Activated CD4-positive, alpha-beta T cell treated with anti-CD3 and anti-CD28 coated beads, Interleukin-2, amount 10 ng/mL, durations not matched to agents 7 days and 5 days (primary cell): ENCODE results near the gene NCAM2. TPM values are rescaled to one million over a fixed set of nuclear protein-coding genes. Genes with fewer than 3 reads are reported as not detected.

ENCODE experiments used
- CTCF ChIA-PET: fragments of 350-600 bp; sonication (Branson Sonifier 250); formaldehyde crosslinking; loops from one replicate; lab custom pipeline; 2021; ENCODE audit warnings: antibody characterized with exemption; lab: Charles Lee
- POLR2A ChIA-PET: fragments of 350-600 bp; sonication (Branson Sonifier 250); formaldehyde crosslinking; loops from one replicate; lab custom pipeline; 2021; ENCODE audit warnings: antibody characterized with exemption; lab: Charles Lee
- DNase-seq: peaks from one replicate; pipeline ENCODE4 v3.0.0-alpha.2; 2020
- H3K27ac Mint-ChIP-seq: one replicate; pipeline ENCODE4 v1.8.0; 2021; ENCODE audit warnings: mild to moderate bottlenecking, moderate library complexity, mixed read lengths
- H3K27me3 Mint-ChIP-seq: one replicate; pipeline ENCODE4 v1.8.0; 2021; ENCODE audit warnings: mixed read lengths
- H3K36me3 Mint-ChIP-seq: one replicate; pipeline ENCODE4 v1.8.0; 2021; ENCODE audit warnings: low read depth, mixed read lengths
- H3K4me1 Mint-ChIP-seq: one replicate; pipeline ENCODE4 v1.8.0; 2021; ENCODE audit warnings: mixed read lengths
- H3K4me3 Mint-ChIP-seq: one replicate; pipeline ENCODE4 v1.8.0; 2021; ENCODE audit warnings: mild to moderate bottlenecking, moderate library complexity, mixed read lengths
- H3K9me3 Mint-ChIP-seq: one replicate; pipeline ENCODE4 v1.8.0; 2021; ENCODE audit warnings: mixed read lengths
- total RNA-seq, 2 experiments: library from RNA; stranded (reverse); gene quantifications; one replicate each; pipeline ENCODE4 v1.2.3, GENCODE V29; 2021

NCAM2 gene
- total RNA-seq, 2 experiments from 2014 or later = not detected

DNA sequence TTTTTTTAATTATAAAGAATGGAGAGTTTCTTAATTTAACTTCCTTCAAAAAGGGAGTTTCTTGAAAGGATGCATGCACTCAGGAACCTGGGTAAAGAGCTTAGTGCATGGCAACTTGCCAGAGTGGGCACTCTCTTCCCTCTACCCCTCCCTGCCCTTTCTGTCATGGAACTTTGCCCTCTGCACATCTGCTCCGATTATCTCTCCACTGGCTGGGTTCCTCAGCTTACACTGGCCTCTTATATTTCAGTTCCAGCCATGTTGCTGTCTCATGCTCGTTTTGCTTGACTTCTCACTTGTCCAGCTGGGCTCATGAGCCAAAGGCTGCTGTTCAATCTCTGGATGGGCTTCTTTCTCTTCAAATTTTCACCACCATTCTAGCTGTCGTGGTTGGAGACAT lies 87.0 kb downstream of the NCAM2 start:
- POLR2A ChIA-PET = no interaction called here

DNA sequence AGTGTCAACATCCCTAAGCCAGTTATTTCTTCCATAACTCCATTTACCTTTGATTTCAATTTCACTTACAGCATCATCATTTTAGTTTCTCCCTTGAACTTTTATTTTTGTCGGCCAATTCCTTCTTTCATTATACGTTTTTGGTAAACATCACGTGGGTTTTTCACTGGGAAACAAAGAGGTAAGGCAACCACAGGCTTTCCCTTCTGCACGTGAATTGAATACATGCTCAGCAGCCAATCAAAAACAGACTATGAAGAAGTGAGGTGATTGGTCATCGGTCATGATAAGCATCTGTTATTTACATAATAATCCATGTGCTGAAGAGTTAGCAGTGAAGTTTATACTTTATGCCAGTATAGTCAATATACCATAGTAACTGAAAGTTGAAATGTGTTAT lies 98.7 kb downstream of the NCAM2 start:
- no peaks in the 10 kb centered on the region for H3K4me1 Mint-ChIP-seq
- no peaks in the 10 kb centered on the region for H3K9me3 Mint-ChIP-seq
- ChIA-PET CTCF (no interaction called here), POLR2A (no interaction called here)
- no peaks in the 10 kb centered on the region for H3K36me3 Mint-ChIP-seq
- no peak for DNase-seq
- no peak overlapping the region for H3K27ac Mint-ChIP-seq
- no peaks in the 10 kb centered on the region for H3K27me3 Mint-ChIP-seq
- no peak overlapping the region for H3K4me3 Mint-ChIP-seq

More for the DNA sequence above, 87.0 kb downstream of the NCAM2 start:
- CTCF ChIA-PET = no interaction called here
- no peak for DNase-seq
- Mint-ChIP-seq H3K27me3 (no peaks in the 10 kb centered on the region), H3K4me1 (no peaks in the 10 kb centered on the region), H3K36me3 (no peaks in the 10 kb centered on the region), H3K27ac (no peak overlapping the region), H3K4me3 (no peak overlapping the region), H3K9me3 (peaks cover 2% of the 10 kb centered on the region)

DNA sequence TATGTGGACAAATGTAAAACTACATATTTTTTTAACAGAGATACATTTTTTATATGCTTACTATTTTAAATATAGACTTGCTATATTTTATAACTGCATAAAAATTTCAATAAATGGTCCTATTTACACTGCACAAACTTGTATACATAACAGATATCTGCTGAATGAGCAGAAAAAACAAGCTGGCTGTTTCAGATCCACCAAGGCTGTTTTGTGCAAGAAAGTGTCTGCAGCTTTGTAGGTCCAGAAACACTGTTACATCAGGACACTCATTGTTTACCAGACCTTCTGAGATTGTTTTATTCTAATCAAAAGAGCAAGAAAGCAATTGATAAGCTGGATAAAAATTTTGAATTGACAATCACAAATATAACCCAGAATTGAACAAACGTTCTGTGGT lies 99.3 kb downstream of the NCAM2 start:
- CTCF ChIA-PET = no interaction called here

DNA sequence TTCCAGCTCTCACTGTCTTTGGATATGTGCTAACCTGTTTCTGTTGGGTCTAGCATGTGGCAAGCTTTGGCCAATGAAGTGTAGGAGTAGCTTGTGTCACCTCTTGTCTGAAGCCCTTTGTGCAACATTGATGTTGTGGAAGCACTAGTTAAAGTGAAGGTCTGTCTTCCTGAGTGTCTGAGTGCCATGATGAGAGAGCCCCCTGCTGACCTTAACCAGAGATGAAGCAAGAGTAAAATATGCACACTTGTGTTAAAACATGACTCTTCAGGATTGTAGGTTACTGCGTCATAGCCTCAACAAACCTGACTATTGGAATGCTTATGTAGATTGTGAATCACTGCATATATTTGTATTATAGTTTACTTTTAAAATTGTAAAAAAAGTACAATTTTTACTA lies 103.7 kb downstream of the NCAM2 start:
- Mint-ChIP-seq H3K4me3 (no peak overlapping the region), H3K9me3 (no peaks in the 10 kb centered on the region), H3K4me1 (no peaks in the 10 kb centered on the region), H3K27ac (no peak overlapping the region), H3K36me3 (no peaks in the 10 kb centered on the region), H3K27me3 (no peaks in the 10 kb centered on the region)
- no peak for DNase-seq
- POLR2A ChIA-PET = no interaction called here
- CTCF ChIA-PET = no interaction called here

More for the DNA sequence above, 99.3 kb downstream of the NCAM2 start:
- POLR2A ChIA-PET = no interaction called here
- Mint-ChIP-seq H3K4me3 (no peak overlapping the region), H3K4me1 (no peaks in the 10 kb centered on the region), H3K27me3 (no peaks in the 10 kb centered on the region), H3K27ac (no peak overlapping the region), H3K9me3 (no peaks in the 10 kb centered on the region), H3K36me3 (no peaks in the 10 kb centered on the region)
- no peak for DNase-seq

DNA sequence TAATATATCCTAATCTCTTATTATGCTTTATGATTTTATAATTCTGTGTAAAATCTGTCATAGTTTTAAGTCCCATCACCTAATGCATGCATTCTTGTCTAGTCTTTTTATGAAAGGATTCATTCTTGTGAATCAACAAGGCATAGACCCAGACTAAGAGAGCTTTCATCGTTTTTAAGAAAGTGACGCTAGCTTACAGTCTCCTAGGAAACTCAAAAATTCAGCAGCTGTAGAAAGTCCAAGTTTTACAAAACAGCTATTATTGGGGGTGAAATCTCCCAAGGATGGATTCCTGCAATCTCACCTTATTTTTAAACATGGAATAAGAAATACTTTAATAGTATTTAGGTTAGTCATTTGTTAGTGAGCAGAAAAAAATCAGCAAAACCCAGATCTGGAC lies 104.7 kb downstream of the NCAM2 start:
- H3K27me3 Mint-ChIP-seq = no peaks in the 10 kb centered on the region
- DNase-seq = no peak
- ChIA-PET POLR2A (no interaction called here), CTCF (no interaction called here)
- H3K27ac Mint-ChIP-seq = no peak overlapping the region
- H3K4me3 Mint-ChIP-seq = no peak overlapping the region
- no peaks in the 10 kb centered on the region for H3K9me3 Mint-ChIP-seq
- no peaks in the 10 kb centered on the region for H3K36me3 Mint-ChIP-seq
- H3K4me1 Mint-ChIP-seq = no peaks in the 10 kb centered on the region

DNA sequence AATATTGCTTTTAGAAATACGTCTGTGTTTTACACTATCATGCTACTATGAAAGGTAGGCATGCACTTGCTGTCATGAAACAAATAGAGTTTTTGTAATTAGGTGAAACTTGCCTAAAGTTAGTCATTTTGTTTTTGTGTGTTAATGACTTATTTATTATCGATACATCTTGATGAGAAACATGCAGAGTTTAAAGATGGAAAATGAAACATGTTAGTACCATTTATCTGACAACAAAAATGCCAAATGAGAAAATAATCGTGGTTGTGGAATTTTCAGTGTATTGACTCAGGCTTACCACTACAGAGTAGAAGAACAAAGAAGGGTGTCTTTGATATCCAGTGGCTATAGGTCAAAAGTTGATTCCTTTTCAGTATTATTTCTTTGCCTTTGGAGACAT lies 105.5 kb downstream of the NCAM2 start:
- no peak overlapping the region for H3K27ac Mint-ChIP-seq
- H3K9me3 Mint-ChIP-seq = no peaks in the 10 kb centered on the region
- H3K27me3 Mint-ChIP-seq = no peaks in the 10 kb centered on the region
- no peak overlapping the region for H3K4me3 Mint-ChIP-seq
- ChIA-PET POLR2A (no interaction called here), CTCF (no interaction called here)
- DNase-seq = no peak
- H3K4me1 Mint-ChIP-seq = no peaks in the 10 kb centered on the region
- no peaks in the 10 kb centered on the region for H3K36me3 Mint-ChIP-seq

DNA sequence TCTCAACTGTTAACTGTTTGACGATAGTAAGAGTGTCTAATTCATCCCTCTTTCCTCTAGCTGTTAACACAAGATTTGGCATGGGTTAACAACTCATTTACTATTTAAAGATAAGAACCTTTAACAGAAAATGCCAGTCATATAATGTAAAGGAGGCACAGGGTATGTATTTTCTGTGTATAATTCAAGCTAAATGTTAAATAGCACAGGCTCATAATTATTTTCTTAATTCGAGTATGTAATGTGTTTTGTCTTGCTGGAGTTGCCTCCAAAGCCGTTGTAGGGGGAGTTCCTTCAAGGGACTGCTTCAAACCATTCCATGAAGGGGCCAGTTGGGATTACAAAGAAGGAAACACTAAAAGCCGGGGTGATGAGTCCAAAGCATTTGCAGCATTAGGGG lies 111.5 kb downstream of the NCAM2 start:
- no peak overlapping the region for H3K4me3 Mint-ChIP-seq
- H3K27ac Mint-ChIP-seq = no peak overlapping the region
- no peak for DNase-seq
- no peaks in the 10 kb centered on the region for H3K4me1 Mint-ChIP-seq
- H3K9me3 Mint-ChIP-seq = no peaks in the 10 kb centered on the region
- no peaks in the 10 kb centered on the region for H3K27me3 Mint-ChIP-seq
- ChIA-PET CTCF (no interaction called here), POLR2A (no interaction called here)
- no peaks in the 10 kb centered on the region for H3K36me3 Mint-ChIP-seq

DNA sequence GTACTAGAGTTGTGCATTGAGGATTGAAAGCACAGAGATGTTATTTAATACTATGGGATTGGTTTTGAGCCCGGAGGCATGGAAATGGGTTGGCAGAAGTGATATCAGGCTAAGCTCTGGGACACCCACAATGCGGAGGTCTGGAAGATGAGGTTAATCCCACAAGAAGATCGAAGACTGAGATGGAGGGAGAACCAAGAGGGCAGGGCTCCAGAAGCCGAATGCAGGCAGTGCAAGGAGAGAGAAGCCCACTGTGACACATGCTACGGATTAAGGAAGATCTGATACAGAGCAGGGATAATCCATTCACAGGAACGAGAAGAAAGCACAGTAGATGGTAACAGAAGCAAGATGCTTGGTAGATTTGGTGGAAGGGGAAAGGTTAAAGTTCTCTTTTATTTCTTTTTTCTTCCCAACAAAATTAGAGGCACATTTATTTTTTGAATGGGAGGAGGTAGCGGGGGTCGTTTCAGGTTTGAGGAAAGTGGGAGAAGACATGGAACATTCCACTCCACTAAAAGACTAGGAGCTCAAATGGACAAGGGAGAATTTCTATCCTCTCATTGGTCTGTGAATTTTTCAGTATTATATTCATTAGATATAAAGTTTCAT lies 113.2 kb downstream of the NCAM2 start:
- Mint-ChIP-seq H3K4me1 (no peaks in the 10 kb centered on the region), H3K9me3 (no peaks in the 10 kb centered on the region), H3K27me3 (no peaks in the 10 kb centered on the region), H3K27ac (no peak overlapping the region), H3K4me3 (no peak overlapping the region), H3K36me3 (no peaks in the 10 kb centered on the region)
- CTCF ChIA-PET = no interaction called here
- no peak for DNase-seq
- POLR2A ChIA-PET = no interaction called here

DNA sequence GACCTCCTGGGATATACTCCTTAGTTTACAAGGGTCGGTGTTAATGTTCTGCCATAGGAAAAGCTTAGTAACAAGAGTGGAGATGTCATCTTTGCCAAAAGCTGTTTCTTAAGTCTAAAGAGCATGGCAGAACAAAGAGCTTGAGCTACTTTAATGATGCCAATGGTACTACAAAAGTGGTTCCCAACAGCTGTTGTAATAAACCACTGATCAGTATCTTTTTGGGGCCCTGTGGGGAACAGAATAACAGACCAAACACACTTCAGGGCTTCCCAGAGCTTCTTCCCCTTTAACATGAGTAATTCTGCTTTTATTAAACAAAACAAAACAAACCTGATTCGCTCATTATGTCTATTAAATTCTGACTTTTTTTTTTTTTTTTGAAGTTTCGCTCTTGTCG lies 116.3 kb downstream of the NCAM2 start:
- H3K9me3 Mint-ChIP-seq = no peaks in the 10 kb centered on the region
- ChIA-PET CTCF (interaction anchor here (0.6 kb wide), 1 partner anchor 98 kb away, joined by 4 read pairs; no protein-coding TSS in a partner anchor), POLR2A (no interaction called here)
- no peaks in the 10 kb centered on the region for H3K36me3 Mint-ChIP-seq
- H3K4me3 Mint-ChIP-seq = no peak overlapping the region
- DNase-seq = no peak
- no peak overlapping the region for H3K27ac Mint-ChIP-seq
- H3K4me1 Mint-ChIP-seq = no peaks in the 10 kb centered on the region
- H3K27me3 Mint-ChIP-seq = no peaks in the 10 kb centered on the region

DNA sequence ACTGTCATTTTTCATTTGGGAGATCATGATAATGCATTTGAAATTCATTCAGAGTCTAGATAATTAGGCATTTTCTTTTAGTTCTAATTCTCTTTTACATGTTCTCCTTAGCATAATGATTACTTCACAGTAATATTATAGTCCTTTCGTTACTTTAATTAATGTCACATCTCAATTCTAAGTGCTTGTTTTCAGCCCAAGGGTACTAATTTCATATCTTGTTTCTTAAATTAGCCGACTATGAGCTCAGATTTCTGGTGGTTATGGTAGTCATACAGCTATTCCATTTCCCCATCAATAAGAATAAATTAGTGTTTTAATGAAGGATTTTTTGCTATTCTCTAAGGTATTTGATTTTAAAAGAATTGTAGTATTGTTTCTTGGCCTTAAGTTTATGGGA lies 120.9 kb downstream of the NCAM2 start:
- ChIA-PET CTCF (no interaction called here), POLR2A (no interaction called here)
- Mint-ChIP-seq H3K36me3 (no peaks in the 10 kb centered on the region), H3K4me3 (no peak overlapping the region), H3K9me3 (no peaks in the 10 kb centered on the region), H3K4me1 (no peaks in the 10 kb centered on the region), H3K27ac (no peak overlapping the region), H3K27me3 (no peaks in the 10 kb centered on the region)
- DNase-seq = no peak

DNA sequence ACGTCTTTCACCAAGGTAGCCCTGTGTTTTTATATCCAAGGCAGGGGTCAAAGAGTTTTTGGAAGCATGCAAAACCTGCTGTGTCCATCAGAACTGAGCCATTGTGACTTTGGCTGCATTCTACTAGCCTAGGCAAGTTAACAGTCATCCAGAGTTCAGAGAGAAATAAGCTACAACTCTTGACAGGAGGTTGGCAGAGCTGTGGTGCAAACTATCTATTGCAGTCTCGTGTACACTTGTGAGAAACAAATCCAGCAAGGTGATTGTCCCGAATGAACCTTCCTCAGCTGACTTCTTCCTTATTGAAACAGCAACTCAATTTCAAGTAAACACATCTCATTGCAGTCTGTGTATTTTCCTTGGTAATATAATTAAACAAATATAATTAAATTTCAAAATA lies 124.5 kb downstream of the NCAM2 start:
- H3K4me1 Mint-ChIP-seq = no peaks in the 10 kb centered on the region
- ChIA-PET POLR2A (no interaction called here), CTCF (no interaction called here)
- no peak for DNase-seq
- H3K27me3 Mint-ChIP-seq = no peaks in the 10 kb centered on the region
- H3K27ac Mint-ChIP-seq = no peak overlapping the region
- H3K36me3 Mint-ChIP-seq = no peaks in the 10 kb centered on the region
- no peaks in the 10 kb centered on the region for H3K9me3 Mint-ChIP-seq
- H3K4me3 Mint-ChIP-seq = no peak overlapping the region

DNA sequence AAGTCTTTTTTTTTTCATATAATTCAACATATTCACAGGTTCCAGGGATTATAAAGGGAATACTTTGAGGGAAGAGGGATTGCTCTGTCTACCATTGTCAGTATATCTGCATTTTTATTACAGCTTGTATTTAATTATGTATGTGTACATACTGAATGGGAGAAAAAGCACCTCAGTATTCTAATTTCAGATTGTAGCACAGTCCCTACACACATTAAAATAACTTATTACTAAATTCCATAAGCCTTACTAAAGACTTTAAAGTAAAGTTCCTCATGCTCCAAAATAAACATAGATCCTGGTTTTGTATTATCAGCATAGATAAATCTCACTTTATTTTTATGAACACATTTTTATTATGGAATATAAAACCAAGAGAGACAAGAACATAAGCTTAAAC lies 134.2 kb downstream of the NCAM2 start:
- H3K9me3 Mint-ChIP-seq = no peaks in the 10 kb centered on the region
- no peaks in the 10 kb centered on the region for H3K36me3 Mint-ChIP-seq
- no peaks in the 10 kb centered on the region for H3K27me3 Mint-ChIP-seq
- CTCF ChIA-PET = no interaction called here
- no peaks in the 10 kb centered on the region for H3K4me1 Mint-ChIP-seq
- POLR2A ChIA-PET = no interaction called here
- no peak overlapping the region for H3K4me3 Mint-ChIP-seq
- no peak for DNase-seq
- H3K27ac Mint-ChIP-seq = no peak overlapping the region

DNA sequence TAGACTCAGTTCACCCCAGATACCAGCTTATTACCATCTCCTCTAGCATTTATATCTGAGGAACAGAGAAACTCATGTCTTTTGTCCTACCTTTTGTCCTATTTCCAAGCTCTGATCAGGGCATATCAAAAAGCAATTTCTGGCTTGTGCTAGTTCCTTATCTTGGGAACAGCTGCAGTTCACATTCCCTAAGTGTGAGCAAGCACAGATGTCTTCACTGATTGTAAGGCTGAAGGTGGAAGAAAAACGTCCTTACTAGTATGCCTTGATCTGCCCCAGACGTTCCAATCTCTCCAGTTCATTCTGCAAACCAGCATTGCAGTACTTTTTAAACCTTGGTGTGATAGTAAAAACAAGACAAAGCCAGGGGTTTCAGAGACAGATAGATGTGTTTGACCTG lies 139.8 kb downstream of the NCAM2 start:
- POLR2A ChIA-PET = no interaction called here
- H3K4me3 Mint-ChIP-seq = no peak overlapping the region
- no peaks in the 10 kb centered on the region for H3K36me3 Mint-ChIP-seq
- H3K27ac Mint-ChIP-seq = no peak overlapping the region
- H3K27me3 Mint-ChIP-seq = no peaks in the 10 kb centered on the region
- H3K9me3 Mint-ChIP-seq = no peaks in the 10 kb centered on the region
- H3K4me1 Mint-ChIP-seq = no peaks in the 10 kb centered on the region
- CTCF ChIA-PET = no interaction called here
- DNase-seq = no peak

DNA sequence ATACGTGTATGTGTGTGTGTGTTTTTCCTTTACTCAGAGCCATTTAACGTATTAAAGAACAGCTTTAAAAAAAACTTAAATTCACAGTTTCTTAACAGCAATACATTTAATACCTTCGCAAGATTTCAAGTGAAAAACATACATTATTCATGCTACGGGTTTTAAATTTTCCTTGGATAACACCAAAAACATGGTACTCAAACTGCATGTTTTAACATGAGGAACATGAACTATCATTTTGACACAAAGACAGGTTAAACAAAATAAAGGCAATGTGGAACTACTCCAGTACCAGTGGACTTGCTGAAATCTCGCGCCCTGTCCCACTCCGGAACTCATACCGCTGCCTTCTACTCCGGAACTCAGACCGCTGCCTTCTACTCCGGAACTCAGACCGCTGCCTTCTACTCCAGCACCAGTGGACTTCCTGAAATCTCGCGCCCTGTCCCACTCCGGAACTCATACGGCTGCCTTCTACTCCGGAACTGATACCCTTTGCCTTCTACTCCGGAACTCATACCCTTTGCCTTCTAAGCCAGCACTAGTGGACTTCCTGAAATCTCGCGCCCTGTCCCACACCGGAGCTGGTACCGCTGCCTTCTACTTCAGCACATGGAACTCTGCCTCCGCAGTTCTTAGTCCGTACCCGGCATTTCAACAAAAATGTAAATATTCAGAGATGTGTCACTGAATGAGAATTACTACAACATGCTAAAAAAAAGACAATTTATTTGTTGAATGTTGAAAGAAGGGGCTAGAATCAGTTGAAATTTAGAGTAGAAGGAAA lies 148.6 kb downstream of the NCAM2 start:
- ChIA-PET POLR2A (no interaction called here), CTCF (no interaction called here)
- no peak for DNase-seq
- Mint-ChIP-seq H3K4me3 (no peak overlapping the region), H3K27ac (no peak overlapping the region), H3K27me3 (no peaks in the 10 kb centered on the region), H3K36me3 (no peaks in the 10 kb centered on the region), H3K4me1 (no peaks in the 10 kb centered on the region), H3K9me3 (no peaks in the 10 kb centered on the region)
